ENCODE data around the gene PTPN14.
"Not testable (repeated sequence)": the region's sequence is repeated elsewhere in the genome, so short reads cannot be mapped to it uniquely, and the experiment has no call there.

The PTPN14 gene

GRCh38 chr1:214582289-214582891, 31.0 kb upstream of the PTPN14 start:
- Histone ChIP-seq H3K79me2 (ENCODE audit: control insufficient read depth, insufficient read depth, low read length) (no peaks in the 10 kb centered on the region), H3K9ac (ENCODE audit: low read length) (no peak overlapping the region), H3K4me3 (ENCODE audit: low read length) (no peak overlapping the region), H2BK5ac (ENCODE audit: low read length) (no peak overlapping the region), H3K4me1 (ENCODE audit: control insufficient read depth, low read depth, low read length) (peaks cover 8% of the 10 kb centered on the region), H3K56ac (ENCODE audit: low read length) (no peak overlapping the region), H3K18ac (ENCODE audit: low read length) (no peak overlapping the region), H2BK15ac (replicated peaks; ENCODE audit: low read depth) (no peak overlapping the region), H3K27me3 (ENCODE audit: insufficient read depth, low read length, poor library complexity) (no peaks in the 10 kb centered on the region), H3K27ac (ENCODE audit: low read depth, low read length) (no peak overlapping the region), H2BK120ac (ENCODE audit: low read depth, low read length) (no peak overlapping the region), H3K4me2 (ENCODE audit: low read length) (no peak overlapping the region), H3K79me1 (ENCODE audit: low read length) (no peaks in the 10 kb centered on the region), H2AK5ac (ENCODE audit: low read length) (no peak overlapping the region), H3K4ac (ENCODE audit: low read depth, low read length) (no peak overlapping the region), H4K5ac (ENCODE audit: low read length) (no peak overlapping the region), H4K8ac (ENCODE audit: low read depth, low read length) (no peak overlapping the region), H3K36me3 (ENCODE audit: control insufficient read depth, insufficient read depth, low read length) (no peaks in the 10 kb centered on the region), H3K23ac (ENCODE audit: low read length) (no peak overlapping the region)
- DNase-seq, result peak; percentile 64
- no CpG with 5 or more reads among the region's 7 CpGs for WGBS (ENCODE audit: extremely low coverage, insufficient coverage, low lambda C conversion rate)

GRCh38 chr1:214581785-214582184, 30.4 kb upstream of the PTPN14 start:
- Histone ChIP-seq H3K4me2 (ENCODE audit: low read length) (no peak overlapping the region), H3K4me3 (ENCODE audit: low read length) (no peak overlapping the region), H2BK5ac (ENCODE audit: low read length) (no peak overlapping the region), H3K9ac (ENCODE audit: low read length) (no peak overlapping the region), H4K5ac (ENCODE audit: low read length) (no peak overlapping the region), H3K79me1 (ENCODE audit: low read length) (no peaks in the 10 kb centered on the region), H3K79me2 (ENCODE audit: control insufficient read depth, insufficient read depth, low read length) (no peaks in the 10 kb centered on the region), H3K27me3 (ENCODE audit: insufficient read depth, low read length, poor library complexity) (no peaks in the 10 kb centered on the region), H4K8ac (ENCODE audit: low read depth, low read length) (no peak overlapping the region), H3K23ac (ENCODE audit: low read length) (no peak overlapping the region), H2BK15ac (replicated peaks; ENCODE audit: low read depth) (no peak overlapping the region), H3K4ac (ENCODE audit: low read depth, low read length) (no peak overlapping the region), H3K4me1 (ENCODE audit: control insufficient read depth, low read depth, low read length) (peaks cover 8% of the 10 kb centered on the region), H2BK120ac (ENCODE audit: low read depth, low read length) (no peak overlapping the region), H3K56ac (ENCODE audit: low read length) (no peak overlapping the region), H3K27ac (ENCODE audit: low read depth, low read length) (no peak overlapping the region), H3K36me3 (ENCODE audit: control insufficient read depth, insufficient read depth, low read length) (no peaks in the 10 kb centered on the region), H2AK5ac (ENCODE audit: low read length) (no peak overlapping the region), H3K18ac (ENCODE audit: low read length) (no peak overlapping the region)
- peak; percentile 63 for DNase-seq
- no CpG with 5 or more reads among the region's 2 CpGs for WGBS (ENCODE audit: extremely low coverage, insufficient coverage, low lambda C conversion rate)

DNA sequence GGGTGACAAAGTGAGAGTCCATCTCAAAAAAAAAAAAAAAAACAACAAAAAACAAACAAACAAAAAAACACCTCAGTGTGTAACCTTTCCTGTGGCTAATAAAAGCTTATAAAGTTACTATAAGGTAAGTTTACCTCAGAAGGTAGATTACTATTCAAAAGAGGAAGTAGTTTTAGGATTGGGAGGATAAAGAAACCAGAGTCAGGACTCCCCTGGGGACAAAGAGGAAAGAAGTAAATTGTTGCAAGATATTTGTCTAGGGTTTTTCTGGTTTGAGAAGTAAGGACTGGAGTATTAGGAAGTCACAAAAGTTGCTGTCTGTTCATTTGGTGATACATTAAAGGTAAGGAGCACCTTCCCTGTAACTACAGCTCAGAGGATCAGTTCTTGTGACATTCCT, 27.8 kb upstream of the PTPN14 start:
- Histone ChIP-seq H3K36me3 (ENCODE audit: control insufficient read depth, insufficient read depth, low read length) (no peaks in the 10 kb centered on the region), H3K18ac (ENCODE audit: low read length) (no peak overlapping the region), H3K56ac (ENCODE audit: low read length) (no peak overlapping the region), H3K4ac (ENCODE audit: low read depth, low read length) (no peak overlapping the region), H3K4me2 (ENCODE audit: low read length) (no peak overlapping the region), H2BK5ac (ENCODE audit: low read length) (no peak overlapping the region), H3K27ac (ENCODE audit: low read depth, low read length) (no peak overlapping the region), H4K8ac (ENCODE audit: low read depth, low read length) (no peak overlapping the region), H2BK15ac (replicated peaks; ENCODE audit: low read depth) (no peak overlapping the region), H4K5ac (ENCODE audit: low read length) (no peak overlapping the region), H3K4me1 (ENCODE audit: control insufficient read depth, low read depth, low read length) (peaks cover 8% of the 10 kb centered on the region), H3K79me1 (ENCODE audit: low read length) (no peaks in the 10 kb centered on the region), H3K79me2 (ENCODE audit: control insufficient read depth, insufficient read depth, low read length) (no peaks in the 10 kb centered on the region), H3K9ac (ENCODE audit: low read length) (no peak overlapping the region), H3K23ac (ENCODE audit: low read length) (no peak overlapping the region), H3K4me3 (ENCODE audit: low read length) (no peak overlapping the region), H2AK5ac (ENCODE audit: low read length) (no peak overlapping the region), H2BK120ac (ENCODE audit: low read depth, low read length) (no peak overlapping the region), H3K27me3 (ENCODE audit: insufficient read depth, low read length, poor library complexity) (no peaks in the 10 kb centered on the region)
- DNase-seq, result no peak

- not testable (repeated sequence) for DNase-seq; H3K27me3 ChIP-seq (ENCODE audit: insufficient read depth, low read length, poor library complexity); H3K9ac ChIP-seq (ENCODE audit: low read length); H3K56ac ChIP-seq (ENCODE audit: low read length); H4K8ac ChIP-seq (ENCODE audit: low read depth, low read length); H2BK120ac ChIP-seq (ENCODE audit: low read depth, low read length); H2BK5ac ChIP-seq (ENCODE audit: low read length); H3K4me1 ChIP-seq (ENCODE audit: control insufficient read depth, low read depth, low read length); H3K4ac ChIP-seq (ENCODE audit: low read depth, low read length); H3K4me2 ChIP-seq (ENCODE audit: low read length); H2BK15ac ChIP-seq (replicated peaks; ENCODE audit: low read depth); H3K36me3 ChIP-seq (ENCODE audit: control insufficient read depth, insufficient read depth, low read length); H2AK5ac ChIP-seq (ENCODE audit: low read length); H3K79me2 ChIP-seq (ENCODE audit: control insufficient read depth, insufficient read depth, low read length); H4K5ac ChIP-seq (ENCODE audit: low read length); H3K27ac ChIP-seq (ENCODE audit: low read depth, low read length); H3K79me1 ChIP-seq (ENCODE audit: low read length); H3K18ac ChIP-seq (ENCODE audit: low read length); H3K23ac ChIP-seq (ENCODE audit: low read length); H3K4me3 ChIP-seq (ENCODE audit: low read length)
- no CpG with 5 or more reads among the region's 3 CpGs for WGBS (ENCODE audit: extremely low coverage, insufficient coverage, low lambda C conversion rate)
Measured at GRCh38 chr1:214576120-214576519, 24.7 kb upstream of the PTPN14 start.

DNA sequence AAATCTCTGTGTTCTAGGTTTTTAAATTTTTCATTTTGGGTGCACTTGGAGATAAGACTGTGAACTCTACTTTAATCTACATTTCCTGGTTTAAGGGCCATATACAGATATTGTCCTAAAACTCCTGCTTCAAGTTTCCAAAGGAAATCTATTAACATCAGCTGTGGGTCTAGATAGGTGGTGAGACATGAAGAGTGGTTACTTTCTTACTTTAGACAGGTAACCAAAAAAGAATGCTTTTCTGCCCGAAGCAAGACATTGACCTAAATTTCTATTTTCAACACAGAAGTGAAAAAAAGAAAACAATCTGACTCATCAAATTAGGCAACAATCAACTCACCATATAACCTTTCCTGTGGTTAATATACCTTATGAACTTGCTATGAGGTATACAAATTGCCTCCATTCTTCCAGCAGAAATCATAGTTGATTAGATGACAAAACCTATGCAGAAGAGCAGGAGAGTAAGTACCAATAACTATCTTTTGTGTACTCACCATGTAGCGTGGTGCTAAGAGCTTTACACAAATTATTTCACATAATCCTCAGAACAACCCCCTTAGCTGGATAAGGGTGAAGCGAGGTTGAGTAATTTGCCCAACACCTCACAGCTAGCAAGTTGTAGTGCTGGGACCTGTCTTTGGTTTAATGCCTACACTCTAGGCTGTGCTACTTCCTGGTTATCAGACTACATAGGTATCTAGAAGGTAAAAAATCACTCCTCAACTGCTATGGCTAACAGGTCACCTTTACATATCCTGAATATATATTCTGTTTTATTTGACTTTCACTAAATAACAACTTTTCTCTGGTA, 23.4 kb upstream of the PTPN14 start:
- no peaks in the 10 kb centered on the region for H3K79me2 ChIP-seq (ENCODE audit: control insufficient read depth, insufficient read depth, low read length)
- WGBS (ENCODE audit: extremely low coverage, insufficient coverage, low lambda C conversion rate), result no CpG with 5 or more reads among the region's 3 CpGs
- DNase-seq, result no peak
- peaks cover 3% of the 10 kb centered on the region for H3K4me1 ChIP-seq (ENCODE audit: control insufficient read depth, low read depth, low read length)
- no peaks in the 10 kb centered on the region for H3K36me3 ChIP-seq (ENCODE audit: control insufficient read depth, insufficient read depth, low read length)
- H3K23ac ChIP-seq (ENCODE audit: low read length), result no peak overlapping the region
- no peak overlapping the region for H2BK5ac ChIP-seq (ENCODE audit: low read length)
- no peak overlapping the region for H3K4me3 ChIP-seq (ENCODE audit: low read length)
- H3K27me3 ChIP-seq (ENCODE audit: insufficient read depth, low read length, poor library complexity), result no peaks in the 10 kb centered on the region
- no peak overlapping the region for H3K9ac ChIP-seq (ENCODE audit: low read length)
- H2AK5ac ChIP-seq (ENCODE audit: low read length), result no peak overlapping the region
- H4K5ac ChIP-seq (ENCODE audit: low read length), result no peak overlapping the region
- no peak overlapping the region for H3K18ac ChIP-seq (ENCODE audit: low read length)
- H4K8ac ChIP-seq (ENCODE audit: low read depth, low read length), result no peak overlapping the region
- H3K56ac ChIP-seq (ENCODE audit: low read length), result no peak overlapping the region
- no peak overlapping the region for H3K27ac ChIP-seq (ENCODE audit: low read depth, low read length)
- H3K4me2 ChIP-seq (ENCODE audit: low read length), result no peak overlapping the region
- H3K4ac ChIP-seq (ENCODE audit: low read depth, low read length), result no peak overlapping the region
- no peak overlapping the region for H2BK120ac ChIP-seq (ENCODE audit: low read depth, low read length)
- H3K79me1 ChIP-seq (ENCODE audit: low read length), result no peaks in the 10 kb centered on the region
- H2BK15ac ChIP-seq (replicated peaks; ENCODE audit: low read depth), result no peak overlapping the region
